ENCODE data around the gene SLF1. TPM values are rescaled to one million over a fixed set of nuclear protein-coding genes. Genes with fewer than 3 reads are reported as not detected.

The SLF1 gene
- total RNA-seq, 1 experiment from 2014 or later = 7.9 TPM

DNA sequence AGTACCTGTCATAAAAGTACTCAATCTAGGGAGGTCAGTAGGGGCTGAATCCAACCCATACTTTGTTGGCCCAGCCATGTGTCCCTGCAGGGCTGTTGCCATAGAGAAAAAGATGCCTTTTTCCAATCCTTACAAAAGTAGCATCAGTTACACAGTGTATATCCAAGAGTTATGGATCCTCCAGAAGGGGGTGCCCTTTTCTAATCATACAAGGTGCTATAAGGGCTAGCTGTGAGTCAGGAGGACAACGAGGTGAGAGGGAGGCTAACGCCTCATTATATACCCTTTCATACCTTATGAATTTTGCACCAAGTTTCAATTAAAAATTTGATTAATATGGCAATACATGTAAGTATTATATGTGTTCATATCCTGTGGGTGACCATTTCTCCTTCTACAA lies 4.9 kb upstream of the SLF1 start:
- POLR2A ChIA-PET = no interaction called here
- CTCF ChIA-PET = interaction anchor here (1.2 kb wide), 1 partner anchor 124 kb away, joined by 8 read pairs; no protein-coding TSS in a partner anchor
- H3K4me1 ChIP-seq = peaks cover 10% of the 10 kb centered on the region; the same call in 1 of the 2 replicates
- TF ChIP-seq, protein P1, sequence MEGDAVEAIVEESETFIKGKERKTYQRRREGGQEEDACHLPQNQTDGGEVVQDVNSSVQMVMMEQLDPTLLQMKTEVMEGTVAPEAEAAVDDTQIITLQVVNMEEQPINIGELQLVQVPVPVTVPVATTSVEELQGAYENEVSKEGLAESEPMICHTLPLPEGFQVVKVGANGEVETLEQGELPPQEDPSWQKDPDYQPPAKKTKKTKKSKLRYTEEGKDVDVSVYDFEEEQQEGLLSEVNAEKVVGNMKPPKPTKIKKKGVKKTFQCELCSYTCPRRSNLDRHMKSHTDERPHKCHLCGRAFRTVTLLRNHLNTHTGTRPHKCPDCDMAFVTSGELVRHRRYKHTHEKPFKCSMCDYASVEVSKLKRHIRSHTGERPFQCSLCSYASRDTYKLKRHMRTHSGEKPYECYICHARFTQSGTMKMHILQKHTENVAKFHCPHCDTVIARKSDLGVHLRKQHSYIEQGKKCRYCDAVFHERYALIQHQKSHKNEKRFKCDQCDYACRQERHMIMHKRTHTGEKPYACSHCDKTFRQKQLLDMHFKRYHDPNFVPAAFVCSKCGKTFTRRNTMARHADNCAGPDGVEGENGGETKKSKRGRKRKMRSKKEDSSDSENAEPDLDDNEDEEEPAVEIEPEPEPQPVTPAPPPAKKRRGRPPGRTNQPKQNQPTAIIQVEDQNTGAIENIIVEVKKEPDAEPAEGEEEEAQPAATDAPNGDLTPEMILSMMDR (IDR thresholded peaks at IDR 0.05; ENCODE audit: insufficient read depth in 1 of 2, low read depth in 1 of 2, low read length in 1 of 2, severe bottlenecking in 1 of 2, unreplicated experiment in 1 of 2) = peak in 1 of 2 experiments; percentile 33
- H3K27me3 Mint-ChIP-seq (ENCODE audit: insufficient read depth, unreplicated experiment) = no peaks in the 10 kb centered on the region
- H3K4me1 Mint-ChIP-seq (ENCODE audit: low read depth, unreplicated experiment) = no peaks in the 10 kb centered on the region
- intact Hi-C loops (cut with micrococcal nuclease; ENCODE audit: unreplicated experiment) = loop anchor here (1.0 to 2.0 kb wide), 2 partner anchors 125 to 171 kb away; no protein-coding TSS in a partner anchor
- no peaks in the 10 kb centered on the region for H3K9me3 Mint-ChIP-seq (ENCODE audit: unreplicated experiment)
- DNase-seq = peak in 1 of 2 experiments; percentile 35
- H3K36me3 ChIP-seq (ENCODE audit: control insufficient read depth, insufficient read depth, low read length) = no peaks in the 10 kb centered on the region
- H3K36me3 Mint-ChIP-seq (ENCODE audit: insufficient read depth, unreplicated experiment) = no peaks in the 10 kb centered on the region
- no peaks in the 10 kb centered on the region for H3K27me3 ChIP-seq (replicated peaks; ENCODE audit: control insufficient read depth, insufficient read depth, low read length)
- no TSS peak for BruUV-seq (replicated peaks)
- H3K4me3 Mint-ChIP-seq (ENCODE audit: unreplicated experiment) = no peak overlapping the region
- no peaks in the 10 kb centered on the region for H3K9me3 ChIP-seq
- H3K27ac Mint-ChIP-seq (ENCODE audit: unreplicated experiment) = no peak overlapping the region
- H3K4me3 ChIP-seq (ENCODE audit: low read depth, low read length) = no peak overlapping the region

- Histone ChIP-seq H3K4me1 (peaks cover 10% of the 10 kb centered on the region; the same call in 1 of the 2 replicates), H3K4me3 (ENCODE audit: low read depth, low read length) (no peak overlapping the region), H3K27me3 (replicated peaks; ENCODE audit: control insufficient read depth, insufficient read depth, low read length) (no peaks in the 10 kb centered on the region), H3K36me3 (ENCODE audit: control insufficient read depth, insufficient read depth, low read length) (no peaks in the 10 kb centered on the region), H3K9me3 (no peaks in the 10 kb centered on the region)
- no peaks in the 10 kb centered on the region for H3K9me3 Mint-ChIP-seq (ENCODE audit: unreplicated experiment)
- TF ChIP-seq, protein P1 (IDR thresholded peaks at IDR 0.05; ENCODE audit: insufficient read depth in 1 of 2, low read depth in 1 of 2, low read length in 1 of 2, severe bottlenecking in 1 of 2, unreplicated experiment in 1 of 2) = no peak
- no peaks in the 10 kb centered on the region for H3K27me3 Mint-ChIP-seq (ENCODE audit: insufficient read depth, unreplicated experiment)
- H3K36me3 Mint-ChIP-seq (ENCODE audit: insufficient read depth, unreplicated experiment) = no peaks in the 10 kb centered on the region
- H3K4me1 Mint-ChIP-seq (ENCODE audit: low read depth, unreplicated experiment) = no peaks in the 10 kb centered on the region
- no peak overlapping the region for H3K27ac Mint-ChIP-seq (ENCODE audit: unreplicated experiment)
- intact Hi-C loops (cut with micrococcal nuclease; ENCODE audit: unreplicated experiment) = no loop called here
- POLR2A ChIA-PET = no interaction called here
- CTCF ChIA-PET = interaction anchor here (1.2 kb wide), 1 partner anchor 124 kb away, joined by 8 read pairs; no protein-coding TSS in a partner anchor
- no peak overlapping the region for H3K4me3 Mint-ChIP-seq (ENCODE audit: unreplicated experiment)
- BruUV-seq (replicated peaks) = no TSS peak
- no peak for DNase-seq
These were observed 4.2 kb upstream of the SLF1 start for GRCh38 chr5:94614156-94614805.

- no peak overlapping the region for H3K4me3 Mint-ChIP-seq (ENCODE audit: unreplicated experiment)
These were observed 2.6 kb upstream of the SLF1 start for GRCh38 chr5:94615862-94616261.

More at GRCh38 chr5:94615862-94616261, 2.6 kb upstream of the SLF1 start:
- no peaks in the 10 kb centered on the region for H3K27me3 ChIP-seq (replicated peaks; ENCODE audit: control insufficient read depth, insufficient read depth, low read length)
- H3K36me3 ChIP-seq (ENCODE audit: control insufficient read depth, insufficient read depth, low read length) = no peaks in the 10 kb centered on the region
- peaks cover 10% of the 10 kb centered on the region; the same call in 1 of the 2 replicates for H3K4me1 ChIP-seq
- ChIA-PET CTCF (no interaction called here), POLR2A (no interaction called here)
- TF ChIP-seq, protein P1 (IDR thresholded peaks at IDR 0.05; ENCODE audit: insufficient read depth in 1 of 2, low read depth in 1 of 2, low read length in 1 of 2, severe bottlenecking in 1 of 2, unreplicated experiment in 1 of 2) = no peak
- no peaks in the 10 kb centered on the region for H3K9me3 ChIP-seq
- Mint-ChIP-seq H3K36me3 (ENCODE audit: insufficient read depth, unreplicated experiment) (no peaks in the 10 kb centered on the region), H3K27me3 (ENCODE audit: insufficient read depth, unreplicated experiment) (no peaks in the 10 kb centered on the region), H3K27ac (ENCODE audit: unreplicated experiment) (no peak overlapping the region), H3K4me1 (ENCODE audit: low read depth, unreplicated experiment) (no peaks in the 10 kb centered on the region), H3K9me3 (ENCODE audit: unreplicated experiment) (no peaks in the 10 kb centered on the region)
- BruUV-seq (replicated peaks) = no TSS peak
- intact Hi-C loops (cut with micrococcal nuclease; ENCODE audit: unreplicated experiment) = loop anchor here (5.0 kb wide), 1 partner anchor 519 kb away; no protein-coding TSS in a partner anchor
- H3K4me3 ChIP-seq (ENCODE audit: low read depth, low read length) = no peak overlapping the region
- no peak for DNase-seq
